HepG2 (cell line): ENCODE data around the gene CNP. TPM values are rescaled to one million over a fixed set of nuclear protein-coding genes. Genes with fewer than 3 reads are reported as not detected.

Experiments
- JARID2 ChIP-seq: sonication (generic); formaldehyde crosslinking; IDR thresholded peaks from 2 replicates; pipeline ENCODE4 v1.8.1; 2023; ENCODE audit warnings: missing genetic modification reagents, inconsistent platforms; ENCODE audit not compliant: insufficient replicate concordance
- KDM5A ChIP-seq: fragments of 200-600 bp; sonication (generic); IDR thresholded peaks from 2 replicates; pipeline ENCODE4 v1.7.0; 2018; ENCODE audit warnings: antibody characterized with exemption, mild to moderate bottlenecking, low read length, borderline replicate concordance
- NR2F2 ChIP-seq: IDR thresholded peaks from 2 replicates; pipeline ENCODE4 v1.6.1; 2012; ENCODE audit warnings: low read depth, inconsistent platforms, borderline replicate concordance
- TSC22D2 ChIP-seq: sonication (generic); formaldehyde crosslinking; IDR thresholded peaks from 2 replicates; pipeline ENCODE4 v1.5.1; 2020; ENCODE audit warnings: missing genetic modification reagents, mild to moderate bottlenecking, borderline replicate concordance
- U2AF1 ChIP-seq: fragments of 200-400 bp; formaldehyde crosslinking; optimal IDR thresholded peaks from 2 replicates; pipeline ENCODE3; 2017; ENCODE audit warnings: mild to moderate bottlenecking, low read depth, low read length
- ZNF260 ChIP-seq: sonication (generic); formaldehyde crosslinking; IDR thresholded peaks from 2 replicates; pipeline ENCODE4 v1.4.0; 2020; ENCODE audit warnings: missing genetic modification reagents, low read depth, mild to moderate bottlenecking, borderline replicate concordance
- ZNF777 ChIP-seq: sonication (generic); formaldehyde crosslinking; IDR thresholded peaks from 2 replicates; pipeline ENCODE4 v1.4.0; 2020; ENCODE audit warnings: missing genetic modification reagents
- ZZZ3 ChIP-seq: sonication (generic); formaldehyde crosslinking; IDR thresholded peaks from 2 replicates; pipeline ENCODE4 v1.4.0; 2020; ENCODE audit warnings: missing genetic modification reagents, mild to moderate bottlenecking, borderline replicate concordance
- polyA plus RNA-seq, 8 experiments: library from polyadenylated mRNA; depleted of rRNA in 3 of 8; stranded (reverse) in 7 of 8; unstranded in 1 of 8; fragments of >200 nt; fragmentation: Illumina TruSeq in 4 of 8; extraction: Trizol in 4 of 8; gene quantifications; 2 replicates each; pipeline versions ENCODE4 v1.2.1 to v1.2.3, GENCODE V29; 2011 to 2016; ENCODE audit warnings: low read depth in 4 of 8, missing spikeins in 1 of 8, mixed read lengths in 1 of 8; ENCODE audit not compliant: insufficient read depth in 1 of 8
- total RNA-seq, 5 experiments: library from RNA; depleted of rRNA; stranded (reverse); fragments of >200 nt; fragmentation: Illumina TruSeq; extraction: Trizol; gene quantifications; 2 replicates each; pipeline ENCODE4 v1.2.3, GENCODE V29; 2016; ENCODE audit warnings: low read depth in 1 of 5
- TF ChIP-seq, protein P1 (sequence below): sonication (generic); formaldehyde crosslinking; IDR thresholded peaks from 2 replicates; pipeline ENCODE4 v1.5.1; 2020; ENCODE audit warnings: missing genetic modification reagents, mild to moderate bottlenecking, borderline replicate concordance
- TF ChIP-seq, protein P2 (sequence below): sonication (generic); formaldehyde crosslinking; IDR thresholded peaks from 2 replicates; pipeline ENCODE4 v1.4.0; 2020; ENCODE audit warnings: missing genetic modification reagents
- TF ChIP-seq, protein P3 (sequence below): sonication (generic); formaldehyde crosslinking; conservative IDR thresholded peaks from 2 replicates; pipeline ENCODE4 v1.8.0; 2022; ENCODE audit warnings: missing genetic modification reagents
- TF ChIP-seq, protein P4 (sequence below): sonication (generic); formaldehyde crosslinking; IDR thresholded peaks from 2 replicates; pipeline ENCODE4 v1.4.0; 2020; ENCODE audit warnings: missing genetic modification reagents
- TF ChIP-seq, protein P5 (sequence below): sonication (generic); formaldehyde crosslinking; IDR thresholded peaks from 2 replicates; pipeline ENCODE4 v1.4.0; 2020; ENCODE audit warnings: missing genetic modification reagents

CNP gene
- total and polyA plus RNA-seq, 2 of the 13 experiments (the other 11 are each of a cell fraction or from before 2014, with no cell fraction given) = 97.2 to 161 TPM

DNA sequence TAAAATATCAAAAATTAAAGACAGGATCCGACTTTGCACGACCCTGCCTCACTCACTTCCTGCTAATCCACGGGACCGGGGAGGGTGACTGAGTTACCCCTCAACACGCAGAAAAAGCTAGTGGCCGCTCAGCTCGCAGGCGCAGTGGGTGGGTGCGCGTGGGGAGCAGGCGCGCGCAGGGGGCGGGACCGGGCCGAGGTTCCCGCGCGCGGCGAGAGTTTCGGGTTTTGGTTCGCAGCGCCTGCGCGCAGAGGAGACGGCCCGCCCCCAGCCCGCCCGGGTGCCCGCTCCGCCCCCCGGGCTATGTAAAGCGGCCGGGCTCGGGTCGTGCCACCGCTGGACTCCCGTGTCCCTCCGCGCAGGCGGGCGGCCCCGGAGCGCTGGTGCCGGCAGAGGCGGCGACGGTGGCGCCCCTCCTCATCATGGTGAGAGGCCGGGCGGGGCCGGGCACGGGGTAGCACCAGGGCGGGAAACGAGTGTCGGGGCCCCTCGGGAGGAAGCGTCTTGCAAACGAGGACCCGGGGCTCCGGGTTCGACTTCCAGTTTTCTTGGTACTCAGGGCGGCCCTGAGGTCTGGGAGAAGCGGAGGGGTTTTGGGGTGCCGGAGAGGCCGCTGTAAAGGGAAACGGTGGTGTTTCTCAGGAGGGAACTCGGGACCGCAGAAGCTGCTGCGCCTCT is at the start of gene CNP (continued):
- TF ChIP-seq, protein P1, sequence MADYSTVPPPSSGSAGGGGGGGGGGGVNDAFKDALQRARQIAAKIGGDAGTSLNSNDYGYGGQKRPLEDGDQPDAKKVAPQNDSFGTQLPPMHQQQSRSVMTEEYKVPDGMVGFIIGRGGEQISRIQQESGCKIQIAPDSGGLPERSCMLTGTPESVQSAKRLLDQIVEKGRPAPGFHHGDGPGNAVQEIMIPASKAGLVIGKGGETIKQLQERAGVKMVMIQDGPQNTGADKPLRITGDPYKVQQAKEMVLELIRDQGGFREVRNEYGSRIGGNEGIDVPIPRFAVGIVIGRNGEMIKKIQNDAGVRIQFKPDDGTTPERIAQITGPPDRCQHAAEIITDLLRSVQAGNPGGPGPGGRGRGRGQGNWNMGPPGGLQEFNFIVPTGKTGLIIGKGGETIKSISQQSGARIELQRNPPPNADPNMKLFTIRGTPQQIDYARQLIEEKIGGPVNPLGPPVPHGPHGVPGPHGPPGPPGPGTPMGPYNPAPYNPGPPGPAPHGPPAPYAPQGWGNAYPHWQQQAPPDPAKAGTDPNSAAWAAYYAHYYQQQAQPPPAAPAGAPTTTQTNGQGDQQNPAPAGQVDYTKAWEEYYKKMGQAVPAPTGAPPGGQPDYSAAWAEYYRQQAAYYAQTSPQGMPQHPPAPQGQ (CRISPR knock-in tag) = no peak
- TF ChIP-seq, protein P2, sequence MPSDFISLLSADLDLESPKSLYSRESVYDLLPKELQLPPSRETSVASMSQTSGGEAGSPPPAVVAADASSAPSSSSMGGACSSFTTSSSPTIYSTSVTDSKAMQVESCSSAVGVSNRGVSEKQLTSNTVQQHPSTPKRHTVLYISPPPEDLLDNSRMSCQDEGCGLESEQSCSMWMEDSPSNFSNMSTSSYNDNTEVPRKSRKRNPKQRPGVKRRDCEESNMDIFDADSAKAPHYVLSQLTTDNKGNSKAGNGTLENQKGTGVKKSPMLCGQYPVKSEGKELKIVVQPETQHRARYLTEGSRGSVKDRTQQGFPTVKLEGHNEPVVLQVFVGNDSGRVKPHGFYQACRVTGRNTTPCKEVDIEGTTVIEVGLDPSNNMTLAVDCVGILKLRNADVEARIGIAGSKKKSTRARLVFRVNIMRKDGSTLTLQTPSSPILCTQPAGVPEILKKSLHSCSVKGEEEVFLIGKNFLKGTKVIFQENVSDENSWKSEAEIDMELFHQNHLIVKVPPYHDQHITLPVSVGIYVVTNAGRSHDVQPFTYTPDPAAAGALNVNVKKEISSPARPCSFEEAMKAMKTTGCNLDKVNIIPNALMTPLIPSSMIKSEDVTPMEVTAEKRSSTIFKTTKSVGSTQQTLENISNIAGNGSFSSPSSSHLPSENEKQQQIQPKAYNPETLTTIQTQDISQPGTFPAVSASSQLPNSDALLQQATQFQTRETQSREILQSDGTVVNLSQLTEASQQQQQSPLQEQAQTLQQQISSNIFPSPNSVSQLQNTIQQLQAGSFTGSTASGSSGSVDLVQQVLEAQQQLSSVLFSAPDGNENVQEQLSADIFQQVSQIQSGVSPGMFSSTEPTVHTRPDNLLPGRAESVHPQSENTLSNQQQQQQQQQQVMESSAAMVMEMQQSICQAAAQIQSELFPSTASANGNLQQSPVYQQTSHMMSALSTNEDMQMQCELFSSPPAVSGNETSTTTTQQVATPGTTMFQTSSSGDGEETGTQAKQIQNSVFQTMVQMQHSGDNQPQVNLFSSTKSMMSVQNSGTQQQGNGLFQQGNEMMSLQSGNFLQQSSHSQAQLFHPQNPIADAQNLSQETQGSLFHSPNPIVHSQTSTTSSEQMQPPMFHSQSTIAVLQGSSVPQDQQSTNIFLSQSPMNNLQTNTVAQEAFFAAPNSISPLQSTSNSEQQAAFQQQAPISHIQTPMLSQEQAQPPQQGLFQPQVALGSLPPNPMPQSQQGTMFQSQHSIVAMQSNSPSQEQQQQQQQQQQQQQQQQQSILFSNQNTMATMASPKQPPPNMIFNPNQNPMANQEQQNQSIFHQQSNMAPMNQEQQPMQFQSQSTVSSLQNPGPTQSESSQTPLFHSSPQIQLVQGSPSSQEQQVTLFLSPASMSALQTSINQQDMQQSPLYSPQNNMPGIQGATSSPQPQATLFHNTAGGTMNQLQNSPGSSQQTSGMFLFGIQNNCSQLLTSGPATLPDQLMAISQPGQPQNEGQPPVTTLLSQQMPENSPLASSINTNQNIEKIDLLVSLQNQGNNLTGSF = peak; percentile 67
- peak; percentile 64 for TF ChIP-seq TSC22D2 (CRISPR knock-in tag)
- no peak for TF ChIP-seq U2AF1
- peak; percentile 68; the same call in 1 of the 2 replicates for TF ChIP-seq KDM5A
- TF ChIP-seq ZZZ3 (CRISPR knock-in tag) = no peak
- TF ChIP-seq, protein P3, sequence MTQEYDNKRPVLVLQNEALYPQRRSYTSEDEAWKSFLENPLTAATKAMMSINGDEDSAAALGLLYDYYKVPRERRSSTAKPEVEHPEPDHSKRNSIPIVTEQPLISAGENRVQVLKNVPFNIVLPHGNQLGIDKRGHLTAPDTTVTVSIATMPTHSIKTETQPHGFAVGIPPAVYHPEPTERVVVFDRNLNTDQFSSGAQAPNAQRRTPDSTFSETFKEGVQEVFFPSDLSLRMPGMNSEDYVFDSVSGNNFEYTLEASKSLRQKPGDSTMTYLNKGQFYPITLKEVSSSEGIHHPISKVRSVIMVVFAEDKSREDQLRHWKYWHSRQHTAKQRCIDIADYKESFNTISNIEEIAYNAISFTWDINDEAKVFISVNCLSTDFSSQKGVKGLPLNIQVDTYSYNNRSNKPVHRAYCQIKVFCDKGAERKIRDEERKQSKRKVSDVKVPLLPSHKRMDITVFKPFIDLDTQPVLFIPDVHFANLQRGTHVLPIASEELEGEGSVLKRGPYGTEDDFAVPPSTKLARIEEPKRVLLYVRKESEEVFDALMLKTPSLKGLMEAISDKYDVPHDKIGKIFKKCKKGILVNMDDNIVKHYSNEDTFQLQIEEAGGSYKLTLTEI (CRISPR knock-in tag) = no peak
- TF ChIP-seq, protein P4, sequence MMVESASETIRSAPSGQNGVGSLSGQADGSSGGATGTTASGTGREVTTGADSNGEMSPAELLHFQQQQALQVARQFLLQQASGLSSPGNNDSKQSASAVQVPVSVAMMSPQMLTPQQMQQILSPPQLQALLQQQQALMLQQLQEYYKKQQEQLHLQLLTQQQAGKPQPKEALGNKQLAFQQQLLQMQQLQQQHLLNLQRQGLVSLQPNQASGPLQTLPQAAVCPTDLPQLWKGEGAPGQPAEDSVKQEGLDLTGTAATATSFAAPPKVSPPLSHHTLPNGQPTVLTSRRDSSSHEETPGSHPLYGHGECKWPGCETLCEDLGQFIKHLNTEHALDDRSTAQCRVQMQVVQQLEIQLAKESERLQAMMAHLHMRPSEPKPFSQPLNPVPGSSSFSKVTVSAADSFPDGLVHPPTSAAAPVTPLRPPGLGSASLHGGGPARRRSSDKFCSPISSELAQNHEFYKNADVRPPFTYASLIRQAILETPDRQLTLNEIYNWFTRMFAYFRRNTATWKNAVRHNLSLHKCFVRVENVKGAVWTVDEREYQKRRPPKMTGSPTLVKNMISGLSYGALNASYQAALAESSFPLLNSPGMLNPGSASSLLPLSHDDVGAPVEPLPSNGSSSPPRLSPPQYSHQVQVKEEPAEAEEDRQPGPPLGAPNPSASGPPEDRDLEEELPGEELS = no peak; the same call in 1 of the 2 replicates
- no peak for TF ChIP-seq NR2F2
- TF ChIP-seq JARID2 = no peak
- no peak for TF ChIP-seq ZNF260 (CRISPR knock-in tag)
- peak; percentile 63 for TF ChIP-seq ZNF777 (CRISPR knock-in tag)
- TF ChIP-seq, protein P5, sequence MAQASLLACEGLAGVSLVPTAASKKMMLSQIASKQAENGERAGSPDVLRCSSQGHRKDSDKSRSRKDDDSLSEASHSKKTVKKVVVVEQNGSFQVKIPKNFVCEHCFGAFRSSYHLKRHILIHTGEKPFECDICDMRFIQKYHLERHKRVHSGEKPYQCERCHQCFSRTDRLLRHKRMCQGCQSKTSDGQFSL (CRISPR knock-in tag) = peak; percentile 39
